Neural cell (in vitro differentiated cells): ENCODE data around the gene LRRC56. TPM values are rescaled to one million over a fixed set of nuclear protein-coding genes. Genes with fewer than 3 reads are reported as not detected.

Experiments
- H2AFZ ChIP-seq: fragments of 200-600, 300-800 bp; sonication (generic), shearing (Covaris generic); 2 replicates; pipeline ENCODE4 v1.6.0; 2014; ENCODE audit warnings: low read depth, mild to moderate bottlenecking, antibody characterized with exemption, low read length, moderate library complexity
- H3F3A ChIP-seq: fragments of 200-600 bp; shearing (Covaris generic); 2 replicates; pipeline ENCODE4 v1.6.1; 2016; ENCODE audit warnings: mild to moderate bottlenecking, moderate library complexity, mixed read lengths, antibody characterized with exemption, low read length; ENCODE audit not compliant: insufficient read depth, poor library complexity, severe bottlenecking
- H3K27ac ChIP-seq: fragments of 200-600, 300-800 bp; sonication (generic), shearing (Covaris generic); 2 replicates; pipeline ENCODE4 v1.5.1; 2014; ENCODE audit warnings: mild to moderate bottlenecking, low read length, moderate library complexity
- H3K27me3 ChIP-seq: fragments of 300-800, 200-600 bp; sonication (generic), shearing (Covaris generic); 2 replicates; pipeline ENCODE4 v1.6.0; 2014; ENCODE audit warnings: mild to moderate bottlenecking, low read depth, low read length, moderate library complexity; ENCODE audit not compliant: insufficient read depth
- H3K36me3 ChIP-seq: fragments of 300-800, 200-600 bp; sonication (generic), shearing (Covaris generic); 2 replicates; pipeline ENCODE4 v1.5.1; 2014; ENCODE audit warnings: mild to moderate bottlenecking, antibody characterized with exemption, low read length, moderate library complexity; ENCODE audit not compliant: insufficient read depth
- H3K4me2 ChIP-seq: fragments of 300-800, 200-600 bp; sonication (generic), shearing (Covaris generic); 2 replicates; pipeline ENCODE4 v1.6.0; 2014; ENCODE audit warnings: mild to moderate bottlenecking, low read length
- H3K4me3 ChIP-seq: fragments of 300-800, 200-600 bp; sonication (generic), shearing (Covaris generic); 2 replicates; pipeline ENCODE4 v1.5.1; 2014; ENCODE audit warnings: mild to moderate bottlenecking, low read length, moderate library complexity
- H3K79me2 ChIP-seq: fragments of 200-600 bp; shearing (Covaris generic); replicated peaks from 2 replicates; pipeline ENCODE4 v1.6.0; 2014; ENCODE audit warnings: mild to moderate bottlenecking, low read length, moderate library complexity; ENCODE audit not compliant: insufficient read depth
- H3K9ac ChIP-seq: fragments of 300-800, 200-600 bp; sonication (generic), shearing (Covaris generic); 2 replicates; pipeline ENCODE4 v1.6.1; 2016; ENCODE audit warnings: mild to moderate bottlenecking, low read length, mixed read lengths
- H3K9me2 ChIP-seq: fragments of 200-600 bp; shearing (Covaris generic); 2 replicates; pipeline ENCODE4 v1.6.1; 2016; ENCODE audit warnings: mild to moderate bottlenecking, low read length, mixed read lengths; ENCODE audit not compliant: insufficient read depth
- H3K9me3 ChIP-seq: fragments of 200-600, 300-800 bp; sonication (generic), shearing (Covaris generic); 2 replicates; pipeline ENCODE4 v1.6.1; 2016; ENCODE audit warnings: mild to moderate bottlenecking, mixed run types, low read length, moderate library complexity, mixed read lengths
- H4K20me1 ChIP-seq: fragments of 200-600 bp; shearing (Covaris generic); 2 replicates; pipeline ENCODE4 v1.6.1; 2016; ENCODE audit warnings: mild to moderate bottlenecking, mixed run types; ENCODE audit not compliant: insufficient read depth
- EP300 ChIP-seq: fragments of 450-650 bp; conservative IDR thresholded peaks from 2 replicates; pipeline ENCODE4 v1.6.1; 2014; ENCODE audit warnings: antibody characterized with exemption, mild to moderate bottlenecking, moderate library complexity; ENCODE audit not compliant: poor library complexity, severe bottlenecking
- EZH2 ChIP-seq: fragments of 200-600, 300-800 bp; shearing (Covaris generic), sonication (generic); IDR thresholded peaks from 2 replicates; pipeline ENCODE4 v1.6.1; 2014; ENCODE audit warnings: antibody characterized with exemption, low read length, borderline replicate concordance, mild to moderate bottlenecking; ENCODE audit not compliant: insufficient read depth, poor library complexity, severe bottlenecking
- MXI1 ChIP-seq: fragments of 450-650 bp; conservative IDR thresholded peaks from 2 replicates; pipeline ENCODE4 v1.6.1; 2014; ENCODE audit warnings: antibody characterized with exemption, mild to moderate bottlenecking; ENCODE audit not compliant: poor library complexity, severe bottlenecking
- POLR2AphosphoS5 ChIP-seq: IDR thresholded peaks from 2 replicates; pipeline ENCODE4 v1.6.1; 2012
- RAD21 ChIP-seq: fragments of 450-650 bp; conservative IDR thresholded peaks from 2 replicates; pipeline ENCODE4 v1.6.1; 2014; ENCODE audit warnings: antibody characterized with exemption, mild to moderate bottlenecking, moderate library complexity
- REST ChIP-seq: IDR thresholded peaks from 2 replicates; pipeline ENCODE4 v1.6.1; 2012; ENCODE audit warnings: borderline replicate concordance
- SMC3 ChIP-seq: fragments of 450-650 bp; conservative IDR thresholded peaks from 2 replicates; pipeline ENCODE4 v1.6.1; 2014; ENCODE audit warnings: antibody characterized with exemption, mild to moderate bottlenecking, moderate library complexity; ENCODE audit not compliant: poor library complexity
- TAF1 ChIP-seq: IDR thresholded peaks from 2 replicates; pipeline ENCODE4 v1.6.1; 2012; ENCODE audit warnings: low read depth
- polyA plus RNA-seq: library from polyadenylated mRNA; depleted of rRNA; stranded (reverse); fragments of >200 nt; gene quantifications from 2 replicates; pipeline ENCODE4 v1.2.3, GENCODE V29; 2014
- TF ChIP-seq, protein P1 (sequence below): fragments of 450-650 bp; IDR thresholded peaks from 2 replicates; pipeline ENCODE4 v1.5.1; 2014; ENCODE audit warnings: antibody characterized with exemption, mild to moderate bottlenecking, moderate library complexity; ENCODE audit not compliant: poor library complexity, severe bottlenecking

Gene LRRC56
- polyA plus RNA-seq, 1 donor from 2014 or later: 0.76 TPM

GRCh38 chr11:490186-490929 lies 47.0 kb upstream of the LRRC56 start:
- TF ChIP-seq SMC3 (no peak), REST (no peak), EP300 (no peak), EZH2 (no peak), POLR2AphosphoS5 (no peak), MXI1 (no peak), TAF1 (no peak), RAD21 (no peak)
- TF ChIP-seq, protein P1, sequence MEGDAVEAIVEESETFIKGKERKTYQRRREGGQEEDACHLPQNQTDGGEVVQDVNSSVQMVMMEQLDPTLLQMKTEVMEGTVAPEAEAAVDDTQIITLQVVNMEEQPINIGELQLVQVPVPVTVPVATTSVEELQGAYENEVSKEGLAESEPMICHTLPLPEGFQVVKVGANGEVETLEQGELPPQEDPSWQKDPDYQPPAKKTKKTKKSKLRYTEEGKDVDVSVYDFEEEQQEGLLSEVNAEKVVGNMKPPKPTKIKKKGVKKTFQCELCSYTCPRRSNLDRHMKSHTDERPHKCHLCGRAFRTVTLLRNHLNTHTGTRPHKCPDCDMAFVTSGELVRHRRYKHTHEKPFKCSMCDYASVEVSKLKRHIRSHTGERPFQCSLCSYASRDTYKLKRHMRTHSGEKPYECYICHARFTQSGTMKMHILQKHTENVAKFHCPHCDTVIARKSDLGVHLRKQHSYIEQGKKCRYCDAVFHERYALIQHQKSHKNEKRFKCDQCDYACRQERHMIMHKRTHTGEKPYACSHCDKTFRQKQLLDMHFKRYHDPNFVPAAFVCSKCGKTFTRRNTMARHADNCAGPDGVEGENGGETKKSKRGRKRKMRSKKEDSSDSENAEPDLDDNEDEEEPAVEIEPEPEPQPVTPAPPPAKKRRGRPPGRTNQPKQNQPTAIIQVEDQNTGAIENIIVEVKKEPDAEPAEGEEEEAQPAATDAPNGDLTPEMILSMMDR: no peak
- no peaks in the 10 kb centered on the region for H3K27me3 ChIP-seq
- H2AFZ ChIP-seq: no peak overlapping the region
- no peak overlapping the region for H3K9ac ChIP-seq
- no peak overlapping the region for H3K4me3 ChIP-seq
- H3K9me3 ChIP-seq: no peaks in the 10 kb centered on the region
- no peaks in the 10 kb centered on the region for H3K36me3 ChIP-seq
- H3K79me2 ChIP-seq: no peaks in the 10 kb centered on the region
- H3K27ac ChIP-seq: no peak overlapping the region
- no peaks in the 10 kb centered on the region for H3F3A ChIP-seq
- H3K9me2 ChIP-seq: no peaks in the 10 kb centered on the region
- H4K20me1 ChIP-seq: no peaks in the 10 kb centered on the region
- no peak overlapping the region for H3K4me2 ChIP-seq

DNA sequence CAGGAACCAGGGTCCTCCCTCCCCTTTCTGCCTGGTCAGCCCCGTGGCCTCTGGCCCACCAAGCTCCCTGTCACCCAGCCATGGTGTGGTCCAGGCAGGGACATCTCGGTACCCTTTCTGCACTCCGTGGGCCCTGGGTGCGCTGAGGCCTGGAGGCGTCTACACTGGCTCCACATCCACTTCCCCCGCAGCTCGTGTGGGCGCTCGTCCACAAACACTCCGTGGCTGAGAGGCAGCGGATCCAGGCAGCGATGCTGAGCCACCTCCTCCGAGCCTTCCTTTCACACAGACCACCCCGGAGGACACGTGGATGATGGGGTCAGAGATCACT lies 46.4 kb upstream of the LRRC56 start:
- H2AFZ ChIP-seq: no peak overlapping the region
- TF ChIP-seq RAD21: no peak
- TF ChIP-seq, protein P1: no peak
- no peak for TF ChIP-seq POLR2AphosphoS5
- TF ChIP-seq TAF1: no peak
- no peak for TF ChIP-seq REST
- no peak for TF ChIP-seq SMC3
- TF ChIP-seq EP300: no peak
- no peak for TF ChIP-seq EZH2
- no peak for TF ChIP-seq MXI1
- H3K9me3 ChIP-seq: no peaks in the 10 kb centered on the region
- no peak overlapping the region for H3K9ac ChIP-seq
- no peaks in the 10 kb centered on the region for H3F3A ChIP-seq
- no peaks in the 10 kb centered on the region for H3K36me3 ChIP-seq
- no peaks in the 10 kb centered on the region for H4K20me1 ChIP-seq
- H3K27ac ChIP-seq: no peak overlapping the region
- no peak overlapping the region for H3K4me2 ChIP-seq
- no peak overlapping the region for H3K4me3 ChIP-seq
- H3K9me2 ChIP-seq: no peaks in the 10 kb centered on the region
- H3K27me3 ChIP-seq: no peaks in the 10 kb centered on the region
- no peaks in the 10 kb centered on the region for H3K79me2 ChIP-seq
